Endodermal cell (in vitro differentiated cells): Measurements from ENCODE around the gene CHTF18. TPM values are rescaled to one million over a fixed set of nuclear protein-coding genes. Genes with fewer than 3 reads are reported as not detected.
A peak's percentile ranks its signal among the peaks of the same experiment; 100 is the strongest.

ENCODE experiments used
- DNase-seq: peaks from one replicate; pipeline ENCODE4 v3.0.0-alpha.2; 2017
- H3K27ac ChIP-seq: 2 replicates; pipeline ENCODE4 v1.5.1; 2013; ENCODE audit warnings: mild to moderate bottlenecking, low read depth, low read length, moderate library complexity
- H3K27me3 ChIP-seq: 2 replicates; pipeline ENCODE4 v1.6.1; 2013; ENCODE audit warnings: mild to moderate bottlenecking, low read length, moderate library complexity; ENCODE audit not compliant: insufficient read depth, control insufficient read depth, poor library complexity, severe bottlenecking
- H3K36me3 ChIP-seq: 2 replicates; pipeline ENCODE4 v1.7.0; 2013; ENCODE audit warnings: mild to moderate bottlenecking, low read length, moderate library complexity; ENCODE audit not compliant: control insufficient read depth, insufficient read depth
- H3K4me1 ChIP-seq: one replicate; pipeline ENCODE4 v1.7.0; 2013; ENCODE audit warnings: low read length; ENCODE audit not compliant: control insufficient read depth, insufficient read depth
- H3K4me3 ChIP-seq: 2 replicates; pipeline ENCODE4 v1.5.1; 2013; ENCODE audit warnings: mild to moderate bottlenecking, low read length, moderate library complexity
- H3K9ac ChIP-seq: 2 replicates; pipeline ENCODE4 v1.6.1; 2013; ENCODE audit warnings: mild to moderate bottlenecking, low read length, moderate library complexity; ENCODE audit not compliant: poor library complexity, severe bottlenecking; ENCODE audit errors: extremely low read depth
- H3K9me3 ChIP-seq: 2 replicates; pipeline ENCODE4 v1.6.1; 2013; ENCODE audit warnings: mild to moderate bottlenecking, low read length, moderate library complexity; ENCODE audit not compliant: control insufficient read depth
- H3K27ac Mint-ChIP-seq: 2 replicates; pipeline ENCODE4 v1.8.0; 2020; ENCODE audit warnings: mixed read lengths
- H3K27me3 Mint-ChIP-seq: 2 replicates; pipeline ENCODE4 v1.8.0; 2021; ENCODE audit warnings: mild to moderate bottlenecking, mixed read lengths; ENCODE audit not compliant: insufficient read depth
- H3K36me3 Mint-ChIP-seq: 2 replicates; pipeline ENCODE4 v1.8.0; 2020; ENCODE audit warnings: low read depth, mixed read lengths
- H3K4me1 Mint-ChIP-seq: 2 replicates; pipeline ENCODE4 v1.8.0; 2020; ENCODE audit warnings: mixed read lengths
- H3K4me3 Mint-ChIP-seq: 2 replicates; pipeline ENCODE4 v1.8.0; 2020; ENCODE audit warnings: mild to moderate bottlenecking, moderate library complexity, mixed read lengths
- H3K9me3 Mint-ChIP-seq: 2 replicates; pipeline ENCODE4 v1.8.0; 2020; ENCODE audit warnings: mild to moderate bottlenecking, mixed read lengths
- WGBS, 2 experiments: methylation state at CpG; one replicate each; pipeline versions ENCODE4 v1.1.5 to v1.1.7; 2013; ENCODE audit warnings: missing lambda C conversion rate in 2 of 2, mixed read lengths in 1 of 2; ENCODE audit not compliant: insufficient coverage in 1 of 2, insufficient read length in 1 of 2; 5-methylcytosine and 5-hydroxymethylcytosine counted together
- total RNA-seq, 2 donors: library from RNA; stranded (reverse); fragmentation: NEBNext Ultra II Directional in 1 of 2; extraction: Animal tissue kit (Norgen Biotek cat#: 25700) in 1 of 2; gene quantifications; 2 replicates in 1 of 2; 3 replicates in 1 of 2; pipeline ENCODE4 v1.2.1, GENCODE V29; 2021
- TF ChIP-seq, protein P1 (sequence below): fragments of 200-600 bp; sonication (generic); conservative IDR thresholded peaks from 2 replicates; pipeline ENCODE4 v1.5.0; 2021; ENCODE audit warnings: antibody characterized with exemption, mild to moderate bottlenecking

The CHTF18 gene
- total RNA-seq, 2 donors from 2014 or later: 158 to 169 TPM

DNA sequence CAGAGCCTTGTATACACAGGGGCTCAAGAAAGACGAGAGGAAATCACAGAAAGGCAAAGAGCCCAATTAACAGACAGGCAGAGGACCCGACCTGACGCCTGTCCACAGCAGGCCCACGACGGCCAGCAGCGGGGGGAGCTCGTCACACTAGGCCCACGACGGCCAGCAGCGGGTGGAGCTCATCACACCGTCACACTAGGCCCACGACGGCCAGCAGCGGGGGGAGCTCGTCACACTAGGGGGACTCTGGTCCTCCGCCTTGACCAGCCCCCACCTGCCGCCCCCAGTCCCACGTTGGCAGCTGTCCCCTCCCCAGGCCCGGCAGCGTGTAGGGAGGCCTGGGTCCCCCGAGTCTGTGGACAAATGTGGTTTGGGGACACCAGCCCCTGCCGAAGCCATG, 35.8 kb downstream of the CHTF18 start:
- no peaks in the 10 kb centered on the region for H3K4me1 Mint-ChIP-seq
- H3K27ac ChIP-seq: no peak overlapping the region
- TF ChIP-seq, protein P1, sequence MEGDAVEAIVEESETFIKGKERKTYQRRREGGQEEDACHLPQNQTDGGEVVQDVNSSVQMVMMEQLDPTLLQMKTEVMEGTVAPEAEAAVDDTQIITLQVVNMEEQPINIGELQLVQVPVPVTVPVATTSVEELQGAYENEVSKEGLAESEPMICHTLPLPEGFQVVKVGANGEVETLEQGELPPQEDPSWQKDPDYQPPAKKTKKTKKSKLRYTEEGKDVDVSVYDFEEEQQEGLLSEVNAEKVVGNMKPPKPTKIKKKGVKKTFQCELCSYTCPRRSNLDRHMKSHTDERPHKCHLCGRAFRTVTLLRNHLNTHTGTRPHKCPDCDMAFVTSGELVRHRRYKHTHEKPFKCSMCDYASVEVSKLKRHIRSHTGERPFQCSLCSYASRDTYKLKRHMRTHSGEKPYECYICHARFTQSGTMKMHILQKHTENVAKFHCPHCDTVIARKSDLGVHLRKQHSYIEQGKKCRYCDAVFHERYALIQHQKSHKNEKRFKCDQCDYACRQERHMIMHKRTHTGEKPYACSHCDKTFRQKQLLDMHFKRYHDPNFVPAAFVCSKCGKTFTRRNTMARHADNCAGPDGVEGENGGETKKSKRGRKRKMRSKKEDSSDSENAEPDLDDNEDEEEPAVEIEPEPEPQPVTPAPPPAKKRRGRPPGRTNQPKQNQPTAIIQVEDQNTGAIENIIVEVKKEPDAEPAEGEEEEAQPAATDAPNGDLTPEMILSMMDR: no peak
- no peaks in the 10 kb centered on the region for H3K27me3 Mint-ChIP-seq
- no peak overlapping the region for H3K27ac Mint-ChIP-seq
- no peaks in the 10 kb centered on the region for H3K36me3 ChIP-seq
- H3K9ac ChIP-seq: no peak overlapping the region
- no peak overlapping the region for H3K4me3 ChIP-seq
- H3K4me1 ChIP-seq: no peaks in the 10 kb centered on the region
- H3K4me3 Mint-ChIP-seq: no peak overlapping the region
- 89 to 95% methylated on average over 20 to 22 of the region's 22 CpGs for WGBS, 2 experiments
- no peak for DNase-seq
- H3K9me3 ChIP-seq: no peaks in the 10 kb centered on the region
- no peaks in the 10 kb centered on the region for H3K9me3 Mint-ChIP-seq
- no peaks in the 10 kb centered on the region for H3K27me3 ChIP-seq
- H3K36me3 Mint-ChIP-seq: no peaks in the 10 kb centered on the region

GRCh38 chr16:824601-825000, 36.2 kb downstream of the CHTF18 start:
- TF ChIP-seq, protein P1: no peak
- WGBS, 2 experiments: 92% methylated on average over 24 to 25 of the region's 25 CpGs
- no peaks in the 10 kb centered on the region for H3K4me1 ChIP-seq
- no peak overlapping the region for H3K4me3 ChIP-seq
- no peak overlapping the region for H3K9ac ChIP-seq
- H3K36me3 ChIP-seq: no peaks in the 10 kb centered on the region
- Mint-ChIP-seq H3K9me3 (no peaks in the 10 kb centered on the region), H3K27me3 (no peaks in the 10 kb centered on the region), H3K27ac (no peak overlapping the region), H3K4me1 (no peaks in the 10 kb centered on the region), H3K4me3 (no peak overlapping the region), H3K36me3 (no peaks in the 10 kb centered on the region)
- no peak for DNase-seq
- no peaks in the 10 kb centered on the region for H3K9me3 ChIP-seq
- H3K27ac ChIP-seq: no peak overlapping the region
- no peaks in the 10 kb centered on the region for H3K27me3 ChIP-seq

DNA sequence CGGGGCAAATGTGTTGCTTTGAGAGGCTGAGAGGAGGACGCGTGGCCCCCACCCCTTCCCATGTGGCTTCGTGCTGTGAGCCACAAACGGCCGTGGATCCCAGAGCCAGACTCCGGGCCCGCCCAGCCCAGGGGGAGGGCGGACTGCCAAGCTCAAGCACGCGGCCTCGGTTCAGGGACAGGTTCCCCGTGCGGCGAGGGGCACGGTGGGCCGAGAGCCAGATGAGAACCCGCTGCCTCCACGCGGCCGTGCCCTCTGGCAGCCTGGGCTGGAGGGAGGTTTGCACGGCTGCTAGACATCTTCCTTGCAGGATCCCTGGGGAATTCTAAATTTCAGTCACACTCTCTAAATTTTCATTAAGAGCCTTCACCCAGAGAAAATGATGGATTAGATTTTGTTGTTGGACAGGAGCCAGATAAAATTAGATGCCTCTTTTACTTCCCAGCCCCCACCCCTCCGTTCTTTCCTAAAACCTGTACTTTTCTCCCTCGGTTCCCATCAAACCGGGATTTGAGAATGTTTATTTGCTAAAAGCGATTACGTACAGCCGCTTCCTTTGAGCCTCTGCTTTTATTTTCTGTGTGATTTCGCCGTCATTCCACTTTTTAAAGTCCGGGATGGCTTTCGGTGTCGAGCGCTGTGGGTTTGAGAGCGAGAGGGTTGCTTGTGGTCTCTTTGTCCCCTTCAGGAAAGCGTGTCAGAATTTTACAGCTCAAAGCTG, 37.1 kb downstream of the CHTF18 start:
- Histone ChIP-seq H3K4me3 (no peak overlapping the region), H3K27ac (no peak overlapping the region), H3K9ac (no peak overlapping the region), H3K4me1 (no peaks in the 10 kb centered on the region), H3K27me3 (no peaks in the 10 kb centered on the region), H3K36me3 (no peaks in the 10 kb centered on the region), H3K9me3 (no peaks in the 10 kb centered on the region)
- peak overlapping the region; percentile 52 for H3K27ac Mint-ChIP-seq
- WGBS, 2 experiments: 88 to 90% methylated on average over 32 to 36 of the region's 36 CpGs
- no peaks in the 10 kb centered on the region for H3K36me3 Mint-ChIP-seq
- H3K9me3 Mint-ChIP-seq: no peaks in the 10 kb centered on the region
- TF ChIP-seq, protein P1: no peak
- no peak overlapping the region for H3K4me3 Mint-ChIP-seq
- H3K27me3 Mint-ChIP-seq: no peaks in the 10 kb centered on the region
- no peaks in the 10 kb centered on the region for H3K4me1 Mint-ChIP-seq
- DNase-seq: no peak
